Measurements from ENCODE around the gene VPS37B.
"Not testable (repeated sequence)": the region's sequence is repeated elsewhere in the genome, so short reads cannot be mapped to it uniquely, and the experiment has no call there.

The VPS37B gene

GRCh38 chr12:122905258-122905657 is 9.3 kb upstream of the VPS37B start:
- not testable (repeated sequence) for DNase-seq

DNA sequence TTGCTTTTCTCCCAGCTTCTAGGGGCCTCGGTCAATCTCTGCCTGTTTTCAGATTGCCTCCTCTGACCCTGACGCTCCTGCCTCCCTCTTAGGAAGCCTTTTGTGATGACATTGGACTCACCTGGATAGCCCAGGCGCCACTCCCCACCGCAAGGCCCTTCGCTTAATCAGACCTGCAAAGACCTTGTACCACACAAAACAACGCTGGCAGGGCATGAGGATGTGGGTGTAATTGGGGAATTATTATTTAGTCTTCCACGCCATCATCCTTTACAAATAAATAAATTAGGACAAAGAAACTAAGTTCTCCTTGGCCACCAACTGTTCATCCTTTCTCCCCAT is 7.7 kb upstream of the VPS37B start:
- no peak for DNase-seq

DNA sequence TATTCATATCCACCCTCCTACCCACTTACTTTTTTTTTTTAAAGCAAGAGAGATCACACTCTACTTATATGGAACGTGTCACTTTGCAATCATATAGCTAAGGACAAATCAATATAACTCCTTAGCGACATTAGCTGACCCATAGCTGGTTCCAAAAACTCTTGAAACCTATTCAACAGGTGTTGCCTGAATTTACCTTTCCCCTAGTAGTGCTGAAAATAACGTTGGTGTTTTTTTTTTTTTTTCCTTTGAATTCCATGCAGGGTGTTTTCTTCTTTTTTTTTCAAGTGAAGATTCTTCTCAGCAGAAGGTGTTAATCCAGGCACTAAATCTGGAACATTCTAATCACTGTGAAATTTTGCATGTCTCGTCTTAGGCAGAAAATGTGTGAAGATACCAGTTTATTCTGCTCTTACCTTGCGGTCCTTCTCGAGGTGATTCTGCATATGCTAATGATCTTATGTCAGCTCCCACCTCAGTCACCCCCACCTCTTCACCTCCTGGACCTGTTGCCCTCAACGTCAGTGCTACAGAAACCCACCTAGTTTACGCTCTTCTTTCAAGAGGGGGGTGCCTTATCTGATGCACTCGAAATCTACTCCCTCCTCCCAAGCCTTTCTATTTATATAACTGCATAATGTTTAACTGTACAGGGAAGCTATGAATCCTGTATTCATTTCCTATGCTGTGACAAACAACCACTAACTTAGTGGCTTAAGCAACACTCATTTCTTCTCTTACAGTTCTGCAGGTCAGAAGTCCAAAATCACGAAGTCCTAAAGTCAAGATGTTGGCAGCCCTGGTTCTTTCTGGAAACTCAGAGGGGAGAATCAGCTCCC is 7.1 kb upstream of the VPS37B start:
- DNase-seq = no peak

GRCh38 chr12:122899887-122900286 is 4.0 kb upstream of the VPS37B start:
- no peak for DNase-seq

DNA sequence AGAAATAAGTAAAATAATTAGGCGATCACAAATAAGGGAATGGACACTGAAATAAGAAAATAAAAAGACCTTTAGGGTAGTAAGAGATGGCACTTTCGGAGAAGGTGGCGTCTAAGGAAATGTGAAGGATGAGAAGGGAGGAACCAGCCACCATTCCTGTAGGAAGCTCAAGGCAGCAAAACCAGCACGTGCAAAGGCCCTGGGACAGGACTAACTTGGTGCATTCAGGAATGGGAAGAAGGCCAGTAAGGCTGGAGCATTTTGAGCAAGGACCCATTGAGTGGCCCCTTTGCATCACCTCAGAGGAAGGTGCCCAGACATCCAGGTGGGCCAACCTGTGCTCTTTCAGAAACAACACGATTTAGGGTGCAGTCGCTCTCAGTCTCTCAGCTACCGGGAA is 738 bp upstream of the VPS37B start:
- DNase-seq = no peak

DNA sequence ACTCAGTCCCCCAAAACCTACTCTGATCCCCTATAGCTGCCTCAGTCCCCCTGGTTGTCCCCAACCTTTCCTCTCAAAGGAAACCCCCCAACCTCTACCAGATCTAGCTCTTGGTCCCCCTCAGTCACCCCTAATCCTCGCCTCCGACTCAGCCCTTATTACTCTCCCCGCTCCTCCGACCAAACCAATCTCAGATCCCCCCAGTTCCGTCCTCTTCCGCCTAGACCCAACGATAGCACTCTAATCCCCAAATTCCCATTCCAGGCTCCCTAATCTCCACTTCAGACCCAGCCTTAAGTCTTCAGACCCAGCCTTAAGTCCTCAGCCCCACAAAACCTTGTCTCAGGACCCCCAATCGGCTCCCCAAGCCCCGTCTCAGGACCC is 612 bp downstream of the VPS37B start:
- no peak for DNase-seq

GRCh38 chr12:122894193-122895121 is 1.5 kb downstream of the VPS37B start:
- no peak for DNase-seq

DNA sequence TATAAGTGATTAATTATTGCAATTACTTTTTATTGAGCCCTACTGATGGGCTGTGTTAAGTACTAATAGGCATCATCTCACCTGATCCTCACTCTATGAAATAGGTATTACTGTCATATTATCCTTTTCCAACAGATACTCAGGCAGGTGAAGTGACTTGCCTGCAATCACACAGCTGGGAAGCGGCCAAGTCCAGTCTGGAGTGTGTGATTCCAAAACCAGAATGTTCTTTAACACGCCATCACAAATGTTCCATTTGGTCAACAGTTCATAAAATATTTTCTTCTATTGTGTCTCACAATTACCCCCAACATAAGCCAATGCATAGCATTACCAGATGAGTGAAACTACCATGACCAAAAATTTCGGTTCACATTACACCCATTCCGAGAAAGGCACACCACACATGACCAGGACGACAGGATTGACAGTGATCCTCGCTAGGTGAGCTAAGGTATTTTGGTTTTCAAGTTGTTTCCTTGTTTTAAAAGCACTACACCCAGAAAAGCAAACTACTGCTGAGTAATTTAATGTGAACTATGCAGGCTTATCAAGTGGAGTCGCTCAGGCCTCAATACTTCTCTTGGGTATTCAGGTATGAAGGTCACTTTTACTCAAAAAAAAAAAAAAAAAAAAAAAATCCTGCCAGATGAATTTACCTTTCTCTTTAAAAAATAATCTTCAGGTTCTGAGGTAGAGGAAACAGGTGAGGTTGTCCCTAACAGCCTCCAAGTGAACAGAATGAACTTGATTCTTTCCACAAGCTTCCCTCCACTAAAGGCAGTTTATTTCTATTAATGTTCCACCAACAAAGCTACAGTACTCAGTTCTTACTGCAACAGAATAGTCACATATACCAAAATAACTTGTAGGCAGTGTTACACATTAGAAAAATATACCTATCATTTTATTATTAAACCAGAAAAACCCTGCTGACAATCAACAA is 2.4 kb downstream of the VPS37B start:
- DNase-seq = no peak

DNA sequence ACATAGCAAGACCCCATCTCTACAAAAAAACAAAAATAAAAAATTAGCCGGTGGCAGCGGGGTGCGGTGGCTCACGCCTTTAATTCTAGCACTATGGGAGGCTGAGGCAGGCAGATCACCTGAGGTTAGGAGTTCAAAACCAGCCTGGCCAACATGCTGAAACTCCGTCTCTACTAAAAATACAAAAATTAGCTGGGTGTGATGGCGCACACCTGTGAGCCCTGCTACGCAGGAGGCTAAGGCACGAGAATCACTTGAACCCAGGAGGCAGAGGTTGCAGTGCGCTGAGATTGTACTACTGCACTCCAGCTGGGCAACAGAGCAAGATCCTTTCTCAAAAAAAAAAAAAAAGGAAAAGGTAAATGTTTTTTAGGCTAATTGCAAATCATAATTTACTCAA is 3.2 kb downstream of the VPS37B start:
- DNase-seq = not testable (repeated sequence)

DNA sequence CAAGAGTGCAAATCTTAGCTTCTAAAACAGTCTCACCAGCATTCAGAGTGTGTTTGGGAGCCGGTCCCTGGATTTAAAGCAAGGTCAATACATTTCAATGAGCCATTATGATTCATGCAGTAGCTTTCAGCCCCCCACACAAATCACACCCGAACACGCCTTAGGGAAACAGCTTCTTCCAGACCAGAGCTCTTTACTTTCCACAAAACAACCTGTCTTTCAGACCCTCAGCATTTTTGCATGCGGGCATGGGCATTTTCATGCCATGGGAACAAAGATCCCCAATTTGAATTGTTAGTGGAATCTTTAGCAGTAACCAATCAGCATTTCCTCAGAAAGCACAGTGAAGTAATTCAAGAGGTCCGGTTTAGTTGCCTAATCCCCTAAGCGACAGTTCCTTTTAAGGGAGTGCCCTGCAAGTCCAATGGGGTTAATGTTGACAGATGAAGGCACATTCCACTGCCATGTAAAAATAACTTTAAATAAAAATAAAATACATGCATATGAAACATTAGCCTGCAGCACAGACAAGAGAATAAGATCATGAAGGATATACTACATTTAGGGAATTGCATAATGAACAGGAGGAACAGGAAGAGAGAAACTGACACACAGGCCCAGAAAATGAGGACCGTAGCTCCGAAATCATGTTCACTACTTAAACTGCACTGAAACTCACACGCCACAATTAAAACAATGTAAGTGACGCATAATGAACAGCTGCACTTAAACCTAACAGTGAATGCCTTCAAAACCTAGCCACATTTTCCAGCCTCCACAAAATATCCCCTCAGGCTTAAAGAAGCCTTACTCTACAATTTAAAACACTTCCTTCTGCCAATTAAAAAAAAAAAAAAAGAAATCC is 4.0 kb downstream of the VPS37B start:
- DNase-seq = peak; percentile 67

- DNase-seq = no peak
Observed at GRCh38 chr12:122889761-122890520, 6.0 kb downstream of the VPS37B start.

DNA sequence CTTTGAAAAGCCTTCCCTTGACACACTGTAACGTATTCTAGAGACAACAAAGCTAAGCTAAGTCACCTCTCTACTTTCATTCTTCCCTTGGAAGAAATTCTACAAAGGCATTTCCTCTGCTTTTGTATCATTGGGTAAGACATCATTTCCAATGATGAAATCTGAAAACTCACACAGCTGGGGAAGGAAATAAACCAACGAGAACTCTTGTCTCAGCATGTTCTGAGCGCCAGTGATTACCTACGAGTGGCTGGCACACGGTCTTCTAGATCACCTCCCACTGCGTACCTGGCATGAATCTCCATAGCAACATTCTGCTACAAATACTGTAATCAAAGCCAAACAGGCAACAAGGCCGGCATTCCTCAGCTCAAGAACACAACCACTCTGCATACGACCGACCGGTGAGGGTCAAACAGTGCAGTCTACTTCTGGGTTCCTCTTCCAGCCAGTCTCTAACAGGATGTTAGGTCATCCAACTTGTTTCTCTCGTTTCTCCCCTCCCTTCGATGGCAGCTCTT is 7.6 kb downstream of the VPS37B start:
- no peak for DNase-seq

DNA sequence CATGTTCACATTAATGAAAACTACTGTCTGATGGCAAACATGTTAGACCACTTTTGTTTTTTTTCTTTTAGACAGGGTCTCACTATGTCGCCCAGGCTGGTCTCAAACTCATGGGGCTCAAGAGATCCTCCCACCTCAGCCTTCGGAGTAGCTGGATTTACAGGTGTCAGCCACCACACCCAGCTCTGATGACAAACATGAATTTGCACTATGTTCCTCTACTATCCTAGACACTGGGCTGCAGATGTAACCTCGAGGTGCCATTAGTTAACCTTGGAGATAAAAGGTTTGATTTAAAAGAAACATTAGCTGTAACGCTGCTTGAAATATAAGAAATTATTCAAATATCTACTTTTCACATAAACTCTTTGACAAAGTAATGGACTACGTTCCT is 8.1 kb downstream of the VPS37B start:
- DNase-seq = no peak

GRCh38 chr12:122886851-122887818 is 8.8 kb downstream of the VPS37B start:
- no peak for DNase-seq

DNA sequence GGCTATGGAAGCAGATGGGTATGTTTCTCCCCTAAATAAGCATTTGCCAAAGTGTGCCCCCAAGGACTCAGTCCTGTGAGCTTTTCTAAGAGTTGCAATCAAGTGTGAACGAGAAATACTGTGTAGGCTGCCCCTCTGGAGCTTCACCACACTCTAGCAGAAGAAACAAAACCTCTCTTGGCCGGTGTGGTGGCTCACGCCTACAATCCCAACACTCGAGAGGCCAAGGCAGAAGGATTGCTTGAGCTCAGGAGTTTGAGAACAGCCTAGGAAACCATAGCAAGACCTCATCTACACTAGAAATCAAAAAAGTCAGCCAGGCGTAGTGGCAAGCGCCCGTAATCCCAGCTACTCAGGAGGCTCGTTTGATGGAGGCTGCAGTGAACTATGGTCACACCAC is 9.8 kb downstream of the VPS37B start:
- DNase-seq = no peak

DNA sequence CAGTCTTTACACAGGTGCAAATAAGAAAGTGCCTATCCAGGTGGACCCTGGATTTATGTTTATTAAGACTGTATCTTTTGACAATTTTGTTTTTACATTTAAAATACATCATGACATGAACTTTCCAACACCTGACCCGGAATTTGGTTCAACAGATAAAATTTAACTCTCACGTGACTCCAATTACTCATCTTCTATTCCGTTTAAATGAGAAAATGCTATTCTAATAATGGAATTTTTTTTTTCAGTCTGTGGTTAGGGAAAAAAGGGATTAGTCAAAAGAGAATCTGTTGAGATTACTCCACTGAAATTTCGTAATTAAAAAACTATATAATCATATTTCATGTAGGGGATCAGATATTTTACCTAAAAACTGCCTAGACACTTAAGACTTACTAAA is 11.1 kb downstream of the VPS37B start:
- DNase-seq = no peak

DNA sequence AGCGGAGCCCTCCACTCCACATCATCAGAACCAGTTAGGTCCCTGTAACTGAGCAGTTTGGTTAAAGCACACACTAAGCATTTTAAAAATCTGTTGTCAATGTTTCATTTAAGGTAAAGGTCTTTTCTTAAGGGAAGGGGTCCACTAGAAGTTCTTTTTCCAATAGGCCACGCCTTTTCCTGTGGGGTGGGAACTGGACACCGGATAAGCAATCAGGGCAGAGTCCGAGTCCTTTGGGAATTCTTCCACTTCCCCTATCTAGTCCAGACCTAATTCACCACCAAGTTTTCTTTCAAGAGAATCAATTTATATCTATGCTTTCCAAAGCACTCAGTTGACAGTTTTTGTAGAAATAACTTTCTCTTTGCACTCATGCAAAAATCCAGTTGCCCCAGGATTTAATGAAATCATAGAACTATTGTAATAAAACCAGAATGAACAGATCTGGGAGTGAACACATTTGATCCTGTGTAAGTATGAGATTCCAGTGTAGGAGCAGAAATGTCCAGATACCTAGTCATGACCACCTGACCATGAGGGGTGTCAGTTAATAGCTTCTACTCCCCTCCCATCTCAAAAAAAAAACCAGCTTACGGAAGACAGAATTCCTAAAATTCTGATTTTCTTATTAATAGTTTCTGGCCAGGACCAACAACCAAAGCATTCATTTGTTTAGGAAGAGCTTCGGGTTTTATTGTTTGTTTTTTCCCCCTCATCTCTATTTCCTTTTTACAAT is 11.7 kb downstream of the VPS37B start:
- no peak for DNase-seq

DNA sequence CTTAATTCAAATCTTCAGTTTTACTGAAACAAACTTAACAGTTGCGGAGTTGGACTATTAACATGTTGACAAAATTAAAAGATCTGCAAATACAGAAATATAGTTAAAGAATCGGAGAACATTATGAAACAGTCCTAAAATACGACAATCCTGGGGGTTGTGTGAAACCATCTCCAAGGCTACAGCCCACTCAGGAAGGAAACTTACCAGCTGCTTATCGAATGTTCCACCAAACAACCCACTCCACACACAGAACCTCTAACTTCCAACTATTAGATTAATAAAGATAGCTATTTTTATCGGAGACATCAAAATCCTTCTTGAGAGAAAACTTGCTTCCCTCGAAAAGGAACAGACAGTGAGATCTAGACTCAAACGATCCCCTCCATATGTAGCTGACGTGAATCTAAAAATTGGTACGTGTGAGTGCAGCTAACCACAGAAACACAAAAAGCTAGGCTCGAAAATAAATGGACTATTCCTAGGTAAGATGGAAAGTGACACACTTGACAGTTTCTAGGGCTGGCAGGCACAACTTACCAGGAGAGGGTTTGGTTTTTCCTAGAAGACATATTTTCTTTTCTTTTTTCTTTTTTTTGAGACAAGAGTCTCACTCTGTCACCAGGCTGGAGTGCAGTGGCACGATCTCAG is 12.9 kb downstream of the VPS37B start:
- no peak for DNase-seq

All from fibroblast of skin of scalp (primary cell).